Epithelial cell of proximal tubule (primary cell): ENCODE measurements around the gene SLC25A26. TPM values are rescaled to one million over a fixed set of nuclear protein-coding genes. Genes with fewer than 3 reads are reported as not detected.

ENCODE experiments used
- DNase-seq: peaks from one replicate; pipeline ENCODE4 v3.0.0-alpha.2; 2011; ENCODE audit warnings: low read depth
- H3K4me3 ChIP-seq: 2 replicates; pipeline ENCODE4 v1.5.1; 2011; ENCODE audit warnings: low read depth, mild to moderate bottlenecking, low read length
- CTCF ChIP-seq: conservative IDR thresholded peaks from 2 replicates; pipeline ENCODE4 v1.5.1; 2012; ENCODE audit warnings: low read depth, mild to moderate bottlenecking, low read length
- total RNA-seq: library from RNA; depleted of rRNA; stranded (reverse); fragments of >200 nt; gene quantifications from 2 replicates; pipeline ENCODE4 v1.2.3, GENCODE V29; 2015

SLC25A26 gene
- total RNA-seq, 1 donor from 2014 or later: 16.2 TPM

- no peak for TF ChIP-seq CTCF
Observed at GRCh38 chr3:66401675-66402491, 181.1 kb downstream of the SLC25A26 start.

GRCh38 chr3:66402596-66403290, 181.9 kb downstream of the SLC25A26 start:
- H3K4me3 ChIP-seq: no peak overlapping the region
- no peak for TF ChIP-seq CTCF
- DNase-seq: no peak

More at GRCh38 chr3:66401675-66402491, 181.1 kb downstream of the SLC25A26 start:
- no peak overlapping the region for H3K4me3 ChIP-seq
- no peak for DNase-seq

- DNase-seq: no peak
- no peak overlapping the region for H3K4me3 ChIP-seq
- no peak for TF ChIP-seq CTCF
Observed at GRCh38 chr3:66403323-66403990, 182.7 kb downstream of the SLC25A26 start.

GRCh38 chr3:66404197-66404596, 183.4 kb downstream of the SLC25A26 start:
- DNase-seq: no peak
- no peak for TF ChIP-seq CTCF
- no peak overlapping the region for H3K4me3 ChIP-seq

- H3K4me3 ChIP-seq: no peak overlapping the region
- no peak for DNase-seq
- no peak for TF ChIP-seq CTCF
Observed at GRCh38 chr3:66404903-66405700, 184.3 kb downstream of the SLC25A26 start.

- no peak for TF ChIP-seq CTCF
- no peak overlapping the region for H3K4me3 ChIP-seq
- no peak for DNase-seq
Observed at GRCh38 chr3:66405701-66406091, 184.9 kb downstream of the SLC25A26 start.
